H9 (cell line): ENCODE results near the gene SLC25A48. TPM values are rescaled to one million over a fixed set of nuclear protein-coding genes. Genes with fewer than 3 reads are reported as not detected.

ENCODE experiments used
- DNase-seq: peaks from one replicate; pipeline ENCODE4 v3.0.0-alpha.2; 2017
- H2AFZ ChIP-seq: one replicate; pipeline ENCODE4 v1.6.1; 2013; ENCODE audit warnings: mild to moderate bottlenecking, low read length, control low read depth, moderate library complexity
- H2AK5ac ChIP-seq: 2 replicates; pipeline ENCODE4 v1.6.1; 2013; ENCODE audit warnings: low read length, control low read depth, mixed read lengths; ENCODE audit not compliant: insufficient read length
- H2BK120ac ChIP-seq: one replicate; pipeline ENCODE4 v1.6.1; 2013; ENCODE audit warnings: low read depth, mild to moderate bottlenecking, low read length, control low read depth, inconsistent platforms; ENCODE audit not compliant: poor library complexity, severe bottlenecking
- H2BK12ac ChIP-seq: 2 replicates; pipeline ENCODE4 v1.6.1; 2013; ENCODE audit warnings: low read length, control low read depth, mixed read lengths, low read depth; ENCODE audit not compliant: insufficient read length
- H2BK15ac ChIP-seq: 2 replicates; pipeline ENCODE4 v1.6.1; 2013; ENCODE audit warnings: low read depth, low read length, control low read depth
- H2BK20ac ChIP-seq: one replicate; pipeline ENCODE4 v1.6.1; 2013; ENCODE audit warnings: low read depth, mild to moderate bottlenecking, low read length, control low read depth, inconsistent platforms; ENCODE audit not compliant: poor library complexity, severe bottlenecking
- H2BK5ac ChIP-seq: 2 replicates; pipeline ENCODE4 v1.6.1; 2013; ENCODE audit warnings: low read length, control low read depth, mixed read lengths; ENCODE audit not compliant: insufficient read length
- H3K14ac ChIP-seq: 2 replicates; pipeline ENCODE4 v1.6.1; 2013; ENCODE audit warnings: low read length, control low read depth; ENCODE audit not compliant: insufficient read depth
- H3K18ac ChIP-seq: 2 replicates; pipeline ENCODE4 v1.6.1; 2013; ENCODE audit warnings: low read depth, mild to moderate bottlenecking, mixed read lengths, low read length, control low read depth; ENCODE audit not compliant: insufficient read length
- H3K23ac ChIP-seq: 2 replicates; pipeline ENCODE4 v1.6.1; 2013; ENCODE audit warnings: low read length, control low read depth, mixed read lengths, low read depth; ENCODE audit not compliant: insufficient read length
- H3K23me2 ChIP-seq: 2 replicates; pipeline ENCODE4 v1.6.1; 2013; ENCODE audit warnings: low read depth, mild to moderate bottlenecking, mixed read lengths, low read length, control low read depth; ENCODE audit not compliant: insufficient read length, poor library complexity, severe bottlenecking
- H3K27ac ChIP-seq: 2 replicates; pipeline ENCODE4 v1.5.1; 2013; ENCODE audit warnings: low read length, control low read depth, mixed read lengths, low read depth; ENCODE audit not compliant: insufficient read length
- H3K27me3 ChIP-seq: 2 replicates; pipeline ENCODE4 v1.6.1; 2013; ENCODE audit warnings: low read length, control low read depth, inconsistent platforms; ENCODE audit not compliant: insufficient read depth
- H3K4ac ChIP-seq: 2 replicates; pipeline ENCODE4 v1.6.1; 2013; ENCODE audit warnings: low read depth, mild to moderate bottlenecking, control low read depth, inconsistent platforms, low read length, moderate library complexity
- H3K4me1 ChIP-seq: 2 replicates; pipeline ENCODE4 v1.6.1; 2013; ENCODE audit warnings: low read length, control low read depth, inconsistent platforms; ENCODE audit not compliant: insufficient read depth
- H3K4me2 ChIP-seq: 2 replicates; pipeline ENCODE4 v1.6.1; 2013; ENCODE audit warnings: low read length, control low read depth, mixed read lengths; ENCODE audit not compliant: insufficient read length, insufficient read depth
- H3K56ac ChIP-seq: 2 replicates; pipeline ENCODE4 v1.6.1; 2013; ENCODE audit warnings: low read depth, mild to moderate bottlenecking, mixed read lengths, low read length, control low read depth; ENCODE audit not compliant: insufficient read length
- H3K79me1 ChIP-seq: 2 replicates; pipeline ENCODE4 v1.6.1; 2013; ENCODE audit warnings: low read depth, mild to moderate bottlenecking, moderate library complexity, low read length, control low read depth, inconsistent platforms; ENCODE audit not compliant: insufficient read depth, poor library complexity, severe bottlenecking
- H3K79me2 ChIP-seq: 2 replicates; pipeline ENCODE4 v1.6.1; 2013; ENCODE audit warnings: low read length, control low read depth, inconsistent platforms; ENCODE audit not compliant: insufficient read depth
- H3K9ac ChIP-seq: 2 replicates; pipeline ENCODE4 v1.6.1; 2013; ENCODE audit warnings: low read length, control low read depth, mixed read lengths; ENCODE audit not compliant: insufficient read length; ENCODE audit errors: extremely low read depth
- H3K9me3 ChIP-seq: one replicate; pipeline ENCODE4 v1.6.1; 2013; ENCODE audit warnings: low read depth, low read length, inconsistent platforms; ENCODE audit not compliant: control insufficient read depth
- H3T11ph ChIP-seq: one replicate; pipeline ENCODE4 v1.6.1; 2013; ENCODE audit warnings: mild to moderate bottlenecking, low read length, control low read depth, inconsistent platforms
- H4K20me1 ChIP-seq: one replicate; pipeline ENCODE4 v1.6.1; 2013; ENCODE audit not compliant: control insufficient read depth, insufficient read length, insufficient read depth
- H4K5ac ChIP-seq: 2 replicates; pipeline ENCODE4 v1.6.1; 2013; ENCODE audit warnings: low read depth, mild to moderate bottlenecking, mixed read lengths, low read length, control low read depth; ENCODE audit not compliant: insufficient read length
- H4K8ac ChIP-seq: replicated peaks from 2 replicates; pipeline ENCODE4 v1.6.1; 2013; ENCODE audit warnings: low read length, control low read depth, mixed read lengths, low read depth; ENCODE audit not compliant: insufficient read length
- H4K91ac ChIP-seq: 2 replicates; pipeline ENCODE4 v1.6.1; 2013; ENCODE audit warnings: low read depth, mild to moderate bottlenecking, moderate library complexity, mixed read lengths, low read length, control low read depth; ENCODE audit not compliant: insufficient read length
- H3K27ac Mint-ChIP-seq, 3 experiments: 2 replicates in 2 of 3; 3 replicates in 1 of 3; pipeline ENCODE4 v1.8.0; 2020 to 2021; ENCODE audit warnings: mixed read lengths in 3 of 3, mild to moderate bottlenecking in 1 of 3, moderate library complexity in 1 of 3
- H3K27me3 Mint-ChIP-seq: 2 replicates; pipeline ENCODE4 v1.8.0; 2021; ENCODE audit warnings: low read depth, mild to moderate bottlenecking, moderate library complexity, mixed read lengths
- H3K36me3 Mint-ChIP-seq, 3 experiments: 2 replicates in 2 of 3; 3 replicates in 1 of 3; pipeline ENCODE4 v1.8.0; 2020 to 2021; ENCODE audit warnings: low read depth in 3 of 3, mixed read lengths in 3 of 3; ENCODE audit not compliant: insufficient read depth in 1 of 3
- H3K4me1 Mint-ChIP-seq, 2 experiments: 2 replicates each; pipeline ENCODE4 v1.8.0; 2020; ENCODE audit warnings: mixed read lengths in 2 of 2
- H3K4me3 Mint-ChIP-seq, 2 experiments: 2 replicates in 1 of 2; 3 replicates in 1 of 2; pipeline ENCODE4 v1.8.0; 2020 to 2021; ENCODE audit warnings: mild to moderate bottlenecking in 2 of 2, mixed read lengths in 2 of 2, moderate library complexity in 1 of 2
- H3K9me3 Mint-ChIP-seq, 2 experiments: 2 replicates in 1 of 2; 3 replicates in 1 of 2; pipeline ENCODE4 v1.8.0; 2020; ENCODE audit warnings: mild to moderate bottlenecking in 2 of 2, mixed read lengths in 2 of 2, moderate library complexity in 1 of 2
- CTCF ChIP-seq: fragments of 200-600 bp; sonication (generic); conservative IDR thresholded peaks from 3 replicates; pipeline ENCODE4 v1.8.0; 2021; ENCODE audit warnings: antibody characterized with exemption, mild to moderate bottlenecking
- WGBS: extraction: QIAGEN DNeasy Blood & Tissue Kit; methylation state at CpG from one replicate; pipeline ENCODE4 v1.1.7; 2013; ENCODE audit warnings: missing lambda C conversion rate, low lambda C conversion rate, mixed read lengths; ENCODE audit not compliant: insufficient read length; ENCODE audit errors: extremely low coverage; 5-methylcytosine and 5-hydroxymethylcytosine counted together
- total RNA-seq: library from RNA; stranded (reverse); gene quantifications from 2 replicates; pipeline ENCODE4 v1.2.1, GENCODE V29; 2021

SLC25A48 gene
- total RNA-seq, 1 experiment from 2014 or later: 0.66 TPM

GRCh38 chr5:135829179-135829578 is 5.3 kb upstream of the SLC25A48 start:
- no peaks in the 10 kb centered on the region; the same call in 1 of the 2 replicates for H3K4me1 ChIP-seq
- H3K4me3 Mint-ChIP-seq: no peak overlapping the region
- H3K27me3 ChIP-seq: peaks cover 8% of the 10 kb centered on the region; the same call in 1 of the 2 replicates
- no peaks in the 10 kb centered on the region for H3K36me3 Mint-ChIP-seq
- no peaks in the 10 kb centered on the region for H4K20me1 ChIP-seq
- H3K27ac Mint-ChIP-seq: no peak overlapping the region; a peak in 1 of 7 replicates
- TF ChIP-seq CTCF: no peak
- no peaks in the 10 kb centered on the region for H3K23me2 ChIP-seq
- no peaks in the 10 kb centered on the region for H3K9me3 ChIP-seq
- H3K9me3 Mint-ChIP-seq: no peaks in the 10 kb centered on the region
- no CpG with 5 or more reads among the region's 7 CpGs for WGBS
- H3K18ac ChIP-seq: no peak overlapping the region
- H2BK5ac ChIP-seq: no peak overlapping the region
- H2BK20ac ChIP-seq: no peak overlapping the region
- H3K4me1 Mint-ChIP-seq: peaks cover 10 to 18% of the 10 kb centered on the region in 2 experiments
- no peaks in the 10 kb centered on the region for H3K79me1 ChIP-seq
- no peak overlapping the region for H4K8ac ChIP-seq
- no peak overlapping the region for H4K91ac ChIP-seq
- no peak overlapping the region for H3K14ac ChIP-seq
- H2BK12ac ChIP-seq: no peak overlapping the region
- no peak for DNase-seq
- no peak overlapping the region for H3K27ac ChIP-seq
- peaks cover 60% of the 10 kb centered on the region for H3K27me3 Mint-ChIP-seq
- H3K23ac ChIP-seq: no peak overlapping the region
- no peak overlapping the region for H3K4me2 ChIP-seq
- H3K4ac ChIP-seq: no peak overlapping the region
- H3K79me2 ChIP-seq: no peaks in the 10 kb centered on the region
- H3K56ac ChIP-seq: no peak overlapping the region
- H2AFZ ChIP-seq: no peak overlapping the region
- no peak overlapping the region for H3T11ph ChIP-seq
- H4K5ac ChIP-seq: no peak overlapping the region
- H2BK120ac ChIP-seq: no peak overlapping the region
- no peak overlapping the region for H2AK5ac ChIP-seq
- no peak overlapping the region for H3K9ac ChIP-seq
- no peak overlapping the region for H2BK15ac ChIP-seq
